OCI-LY7 (cell line): Measurements from ENCODE around the gene PPP4R2.

Source experiments
- EZH2phosphoT487 ChIP-seq: fragments of 200-600 bp; sonication (generic); IDR thresholded peaks from 2 replicates; pipeline ENCODE4 v1.6.1; 2018; ENCODE audit warnings: low read depth, borderline replicate concordance, mild to moderate bottlenecking, mixed run types, antibody characterized with exemption, low read length, moderate library complexity, mixed read lengths
- TF ChIP-seq, protein P1 (sequence below): fragments of 200-600 bp; sonication (generic); conservative IDR thresholded peaks from 2 replicates; pipeline ENCODE4 v1.5.1; 2014; ENCODE audit warnings: mild to moderate bottlenecking, antibody characterized with exemption, low read length, moderate library complexity, mixed read lengths

- TF ChIP-seq, protein P1, sequence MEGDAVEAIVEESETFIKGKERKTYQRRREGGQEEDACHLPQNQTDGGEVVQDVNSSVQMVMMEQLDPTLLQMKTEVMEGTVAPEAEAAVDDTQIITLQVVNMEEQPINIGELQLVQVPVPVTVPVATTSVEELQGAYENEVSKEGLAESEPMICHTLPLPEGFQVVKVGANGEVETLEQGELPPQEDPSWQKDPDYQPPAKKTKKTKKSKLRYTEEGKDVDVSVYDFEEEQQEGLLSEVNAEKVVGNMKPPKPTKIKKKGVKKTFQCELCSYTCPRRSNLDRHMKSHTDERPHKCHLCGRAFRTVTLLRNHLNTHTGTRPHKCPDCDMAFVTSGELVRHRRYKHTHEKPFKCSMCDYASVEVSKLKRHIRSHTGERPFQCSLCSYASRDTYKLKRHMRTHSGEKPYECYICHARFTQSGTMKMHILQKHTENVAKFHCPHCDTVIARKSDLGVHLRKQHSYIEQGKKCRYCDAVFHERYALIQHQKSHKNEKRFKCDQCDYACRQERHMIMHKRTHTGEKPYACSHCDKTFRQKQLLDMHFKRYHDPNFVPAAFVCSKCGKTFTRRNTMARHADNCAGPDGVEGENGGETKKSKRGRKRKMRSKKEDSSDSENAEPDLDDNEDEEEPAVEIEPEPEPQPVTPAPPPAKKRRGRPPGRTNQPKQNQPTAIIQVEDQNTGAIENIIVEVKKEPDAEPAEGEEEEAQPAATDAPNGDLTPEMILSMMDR: no peak
- TF ChIP-seq EZH2phosphoT487: no peak
Observed at GRCh38 chr3:73068419-73068818, 71.8 kb downstream of the PPP4R2 start.
